GM12878 (cell line): ENCODE measurements around the gene SEMA3C. TPM values are rescaled to one million over a fixed set of nuclear protein-coding genes. Genes with fewer than 3 reads are reported as not detected.

Experiments
- ATAC-seq: fragments of 200-7000 bp; cut with Tn5 transposase; 3 replicates; pipeline ENCODE4 v1.9.1; 2020; ENCODE audit warnings: mild to moderate bottlenecking, moderate library complexity
- Bru-seq: library from RNA; stranded (reverse); fragments of 400-500 nt; gene quantifications from one replicate; lab custom pipeline; 2021; lab: Mats Ljungman, UMichigan
- BruChase-seq, 2 experiments: library from RNA; stranded (reverse); fragments of 400-500 nt; gene quantifications; one replicate each; lab custom pipeline; 2021; lab: Mats Ljungman, UMichigan
- BruUV-seq: library from RNA; stranded (reverse); fragments of 400-500 nt; replicated peaks from 2 replicates; lab custom pipeline; 2021; lab: Mats Ljungman, UMichigan
- CTCF ChIA-PET: fragments of 300-600 bp; sonication (Branson Sonifier 250); formaldehyde crosslinking; extraction: SDS; loops from one replicate; lab custom pipeline; 2021; ENCODE audit warnings: inconsistent platforms; lab: Yijun Ruan, JAX
- POLR2A ChIA-PET: fragments of 350-600 bp; formaldehyde crosslinking; extraction: SDS; loops from one replicate; lab custom pipeline; 2021; ENCODE audit warnings: inconsistent platforms; lab: Charles Lee
- RAD21 ChIA-PET: fragments of 300-600 bp; sonication (Branson Sonifier 250); formaldehyde crosslinking; loops from one replicate; lab custom pipeline; 2023; ENCODE audit warnings: antibody characterized with exemption; ENCODE audit not compliant: unreplicated experiment; lab: Charles Lee
- SMC1A ChIA-PET: fragments of 300-600 bp; sonication (Branson Sonifier 250); formaldehyde crosslinking; loops from one replicate; lab custom pipeline; 2023; ENCODE audit not compliant: unreplicated experiment, uncharacterized antibody; lab: Charles Lee
- DNase-seq: peaks from one replicate; pipeline ENCODE4 v3.0.0-alpha.2; 2011; ENCODE audit warnings: low read depth, low spot score
- FAIRE-seq: peaks from 3 replicates; lab custom pipeline; 2011; peaks lifted over from hg19 to GRCh38; lab: Jason Lieb, UNC
- H2AFZ ChIP-seq: 2 replicates; pipeline ENCODE4 v1.6.0; 2011; ENCODE audit warnings: low read depth, low read length, control low read depth; ENCODE audit not compliant: control insufficient read depth
- H3K27ac ChIP-seq: 2 replicates; pipeline ENCODE4 v1.5.1; 2011; ENCODE audit warnings: control low read depth; ENCODE audit not compliant: control insufficient read depth, insufficient read depth
- H3K27me3 ChIP-seq, 2 experiments: replicated peaks in 1 of 2; 2 replicates each; pipeline versions ENCODE4 v1.6.0 to v1.6.1; 2011; ENCODE audit warnings: low read length in 1 of 2; ENCODE audit not compliant: control insufficient read depth in 2 of 2, insufficient read depth in 2 of 2
- H3K36me3 ChIP-seq, 2 experiments: 2 replicates each; pipeline ENCODE4 v1.5.1; 2011; ENCODE audit warnings: low read length in 1 of 2; ENCODE audit not compliant: control insufficient read depth in 2 of 2, insufficient read depth in 2 of 2
- H3K4me1 ChIP-seq: 2 replicates; pipeline ENCODE4 v1.6.1; 2011; ENCODE audit warnings: mild to moderate bottlenecking, low read length, moderate library complexity, mixed read lengths; ENCODE audit not compliant: control insufficient read depth, insufficient read depth
- H3K4me2 ChIP-seq: 2 replicates; pipeline ENCODE4 v1.6.0; 2011; ENCODE audit warnings: control low read depth; ENCODE audit not compliant: control insufficient read depth, insufficient read depth
- H3K4me3 ChIP-seq: fragments of 200-600 bp; sonication (generic); 2 replicates; pipeline ENCODE4 v1.5.1; 2016
- H3K79me2 ChIP-seq: 2 replicates; pipeline ENCODE4 v1.6.0; 2011; ENCODE audit warnings: low read length; ENCODE audit not compliant: control insufficient read depth, insufficient read depth
- H3K9ac ChIP-seq: 2 replicates; pipeline ENCODE4 v1.8.0; 2011; ENCODE audit warnings: low read length, control low read depth, mixed read lengths; ENCODE audit not compliant: control insufficient read depth, insufficient read depth
- H3K9me3 ChIP-seq: replicated peaks from 3 replicates; pipeline ENCODE4 v1.5.1; 2011; ENCODE audit warnings: mild to moderate bottlenecking, low read length; ENCODE audit not compliant: control insufficient read depth, insufficient read depth
- H4K20me1 ChIP-seq: 2 replicates; pipeline ENCODE4 v1.6.0; 2011; ENCODE audit not compliant: control insufficient read depth, insufficient read depth
- BCL11A ChIP-seq: IDR thresholded peaks from 2 replicates; pipeline ENCODE4 v1.6.1; 2011; ENCODE audit warnings: low read depth, low read length
- E4F1 ChIP-seq: fragments of 450-650 bp; IDR thresholded peaks from 2 replicates; pipeline ENCODE4 v1.6.1; 2018; ENCODE audit warnings: borderline replicate concordance, mild to moderate bottlenecking; ENCODE audit not compliant: partially characterized antibody
- HSF1 ChIP-seq: fragments of 150-350 bp; IDR thresholded peaks from 2 replicates; pipeline ENCODE4 v1.6.1; 2014; ENCODE audit warnings: mild to moderate bottlenecking, low read depth, low read length
- MAX ChIP-seq: IDR thresholded peaks from 2 replicates; pipeline ENCODE4 v1.6.1; 2012; ENCODE audit warnings: low read depth, low read length, improper control_type of control experiment
- MTA3 ChIP-seq: IDR thresholded peaks from 2 replicates; pipeline ENCODE4 v1.6.1; 2012; ENCODE audit warnings: low read length, inconsistent platforms, borderline replicate concordance
- RAD21 ChIP-seq: IDR thresholded peaks from 2 replicates; pipeline ENCODE4 v1.6.1; 2011; ENCODE audit warnings: mild to moderate bottlenecking, low read depth, low read length, moderate library complexity; ENCODE audit not compliant: insufficient read depth
- RELA ChIP-seq: fragments of 450-650 bp; IDR thresholded peaks from 2 replicates; pipeline ENCODE4 v1.8.0; 2014; ENCODE audit warnings: borderline replicate concordance; ENCODE audit not compliant: partially characterized antibody
- SIN3A ChIP-seq: IDR thresholded peaks from 2 replicates; pipeline ENCODE4 v1.6.1; 2012; ENCODE audit warnings: low read depth, low read length, improper control_type of control experiment
- SMARCA5 ChIP-seq: fragments of 450-650 bp; IDR thresholded peaks from 2 replicates; pipeline ENCODE4 v1.6.1; 2017; ENCODE audit warnings: mild to moderate bottlenecking
- SREBF1 ChIP-seq: IDR thresholded peaks from 2 replicates; pipeline ENCODE4 v1.6.1; 2012; ENCODE audit warnings: mild to moderate bottlenecking, low read length
- TARDBP ChIP-seq: IDR thresholded peaks from 2 replicates; pipeline ENCODE4 v1.6.1; 2016; ENCODE audit warnings: borderline replicate concordance
- TCF12 ChIP-seq: IDR thresholded peaks from 2 replicates; pipeline ENCODE4 v1.6.1; 2011; ENCODE audit warnings: low read depth, mild to moderate bottlenecking, low read length
- ZNF274 ChIP-seq: IDR thresholded peaks from one replicate; pipeline ENCODE4 v1.8.0; 2011; ENCODE audit not compliant: insufficient read length, insufficient read depth
- WGBS: methylation state at CpG from one replicate; pipeline ENCODE4 v1.1.6; 2016; ENCODE audit warnings: low lambda C conversion rate; ENCODE audit not compliant: insufficient replicate concordance, insufficient coverage; ENCODE audit errors: missing lambda C conversion rate; 5-methylcytosine and 5-hydroxymethylcytosine counted together
- in situ Hi-C: fragments of 300-500 bp; cut with MboI; formaldehyde crosslinking; loops from 9 replicates; pipeline ENCODE4 v1.14.3; 2018; ENCODE audit warnings: mixed read lengths
- intact Hi-C: fragments of 100-400 bp; cut with micrococcal nuclease; formaldehyde crosslinking; loops from one replicate; pipeline ENCODE4 v1.14.2; 2022; ENCODE audit not compliant: unreplicated experiment
- long read RNA-seq, 2 experiments: library from polyadenylated mRNA; unstranded; transcript quantifications; one replicate each; pipeline ENCODE4 v2.0.0, GENCODE V29; 2019 to 2020
- polyA minus RNA-seq, 3 experiments: library from RNA; depleted of rRNA, polyadenylated mRNA; stranded (reverse); fragments of >200 nt; gene quantifications; 2 replicates each; pipeline ENCODE4 v1.2.3, GENCODE V29; 2011
- polyA plus RNA-seq, 11 experiments: library from polyadenylated mRNA; depleted of rRNA in 4 of 11; unstranded in 6 of 11; stranded (reverse) in 5 of 11; fragments of >200 nt; fragmentation: Nextera tagmentation in 4 of 11; fragmentation: Illumina TruSeq in 1 of 11; extraction: Ambion mirVana in 4 of 11; extraction: Trizol in 1 of 11; gene quantifications; 1 replicate in 1 of 11; 2 replicates in 10 of 11; pipeline versions ENCODE4 v1.2.1 to v1.2.3, GENCODE V29; 2011 to 2016; ENCODE audit warnings: inconsistent platforms in 2 of 11, missing spikeins in 2 of 11, low read depth in 1 of 11
- total RNA-seq, 4 experiments: library from RNA; depleted of rRNA in 3 of 4; stranded (reverse); fragments of >200 nt in 3 of 4; fragmentation: Illumina TruSeq in 1 of 4; extraction: Trizol in 1 of 4; gene quantifications; 2 replicates each; pipeline versions ENCODE4 v1.2.1 to v1.2.3, GENCODE V29; 2013 to 2021
- TF ChIP-seq, protein P1 (sequence below): IDR thresholded peaks from 2 replicates; pipeline ENCODE4 v1.6.1; 2012; ENCODE audit warnings: low read depth, low read length, improper control_type of control experiment

The SEMA3C gene
- total RNA-seq (2013; cell fraction: nucleolus; rRNA removed), result not detected in 2 replicates
- total RNA-seq (2014; rRNA removed), result not detected in 2 replicates
- not detected in 2 replicates for total RNA-seq (2014; rRNA removed; fragmentation: Illumina TruSeq; extraction: Trizol)
- 0.19 and 0.41 TPM in 2 replicates for total RNA-seq (2021)
- polyA plus RNA-seq (2011; ENCODE audit: low read depth), result not detected
- not detected in 2 replicates for polyA plus RNA-seq (2011; rRNA removed)
- not detected in 2 replicates for polyA plus RNA-seq (2011; cell fraction: cytosol; rRNA removed)
- polyA plus RNA-seq (2011; cell fraction: nucleus; rRNA removed), result not detected in 2 replicates
- not detected in 2 replicates for polyA plus RNA-seq (2012)
- polyA plus RNA-seq (2014; fragmentation: Illumina TruSeq; extraction: Trizol), result 0.01 TPM in 1 of 2 replicates, not detected in the other
- polyA plus RNA-seq (2014; fragmentation: Nextera tagmentation; extraction: Ambion mirVana), result not detected
- polyA plus RNA-seq (2014; rRNA removed), result not detected in 2 replicates
- polyA plus RNA-seq (2016; fragmentation: Nextera tagmentation; extraction: Ambion mirVana), result under 1 TPM; 0.06 to 0.15 TPM
- not detected in 2 replicates for polyA minus RNA-seq (2011; rRNA and poly(A)+ RNA removed)
- polyA minus RNA-seq (2011; cell fraction: cytosol; rRNA and poly(A)+ RNA removed), result not detected in 2 replicates
- polyA minus RNA-seq (2011; cell fraction: nucleus; rRNA and poly(A)+ RNA removed), result not detected in 2 replicates
- Bru-seq, nascent RNA, result percentile 16 among the genes with signal in this experiment
- BruChase-seq, experiment 1, labeled RNA remaining after a 6-hour chase, result percentile 22 among the genes with signal in this experiment
- percentile 28 among the genes with signal in this experiment for BruChase-seq, experiment 2, labeled RNA remaining after a 2-hour chase
- long read RNA-seq, experiment 1, result 0 reads
- long read RNA-seq, experiment 2, partial matches to known transcripts, result 0 of 2 reads
- long read RNA-seq, experiment 2, other reads (novel, unspliced or antisense), result 2 of 2 reads

DNA sequence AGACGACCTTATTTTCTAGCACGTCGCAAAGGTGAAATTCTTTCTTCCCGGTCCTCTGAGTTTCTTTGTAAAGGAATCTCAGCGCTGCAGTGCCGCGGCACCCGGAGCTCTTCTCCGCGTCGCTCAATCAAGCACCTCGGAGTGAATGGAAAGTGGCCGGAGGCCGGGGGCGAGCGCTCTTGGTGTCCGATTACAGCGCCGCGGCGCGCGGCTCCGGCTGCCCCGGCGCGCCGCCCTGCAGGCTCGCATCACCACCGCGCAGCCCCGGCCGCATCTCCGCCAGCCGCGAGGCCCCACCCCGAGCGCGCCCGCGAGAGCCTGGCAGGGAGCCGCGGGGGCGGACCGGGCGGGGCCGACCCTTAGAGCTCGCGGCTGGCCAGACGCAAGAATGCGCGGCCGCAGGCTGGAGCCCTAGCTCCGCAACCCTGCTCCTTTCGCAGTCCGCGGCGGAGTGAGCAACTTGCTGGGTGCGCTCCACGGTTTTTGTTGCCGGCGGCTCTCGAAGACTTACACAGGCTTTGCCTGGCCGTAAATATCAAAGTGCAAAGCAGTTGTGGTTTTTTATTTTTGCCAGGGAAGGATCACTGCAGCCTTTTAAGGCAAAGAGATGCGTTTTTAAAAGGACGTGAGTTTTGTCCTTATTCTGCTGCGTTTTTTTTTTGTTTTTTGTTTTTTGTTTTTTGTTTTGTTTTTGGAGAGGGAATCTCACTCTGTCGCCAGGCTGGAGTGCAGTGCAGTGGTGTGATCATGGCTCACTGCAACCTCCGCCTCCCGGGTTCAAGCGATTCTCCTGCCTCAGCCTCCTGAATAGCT, at the start of gene SEMA3C:
TSS of gene SEMA3C (minus strand) at position 143 of the 813 bp plus-strand sequence. CDS start 2,270 bp downstream, outside the sequence.
- H3K36me3 ChIP-seq, result no peaks in the 10 kb centered on the region
- RAD21 ChIA-PET, result interaction anchor here (0.9 kb wide), 1 partner anchor 59 kb away, joined by 3 read pairs; no protein-coding TSS in a partner anchor
- H3K79me2 ChIP-seq, result no peaks in the 10 kb centered on the region
- H2AFZ ChIP-seq, result no peak within 1 kb of the TSS
- DNase-seq (no peak), ATAC-seq (peak; percentile 90), FAIRE-seq (no peak)
- no peak within 1 kb of the TSS for H3K27ac ChIP-seq
- 27% methylated on average over 62 of the region's 71 CpGs for WGBS
- SMC1A ChIA-PET, result no interaction called here
- no peak within 1 kb of the TSS for H3K4me3 ChIP-seq
- peak within 1 kb of the TSS; percentile 73; the same call in 1 of the 2 replicates for H3K4me2 ChIP-seq
- H4K20me1 ChIP-seq, result no peaks in the 10 kb centered on the region
- POLR2A ChIA-PET, result no interaction called here
- no peak within 1 kb of the TSS for H3K9ac ChIP-seq
- in situ Hi-C loops (no loop called here), intact Hi-C loops (no loop called here)
- no peaks in the 10 kb centered on the region for H3K9me3 ChIP-seq
- CTCF ChIA-PET, result interaction anchor here (0.6 kb wide), 1 partner anchor 78 kb away, joined by 3 read pairs; no protein-coding TSS in a partner anchor
- BruUV-seq, result no TSS peak
- H3K4me1 ChIP-seq, result no peaks in the 10 kb centered on the region
- peaks cover 0 to 6% of the 10 kb centered on the region in 2 experiments; a peak in 3 of 4 replicates for H3K27me3 ChIP-seq
- no peak for TF ChIP-seq ZNF274
- TF ChIP-seq TARDBP, result no peak
- TF ChIP-seq RAD21, result no peak
- no peak for TF ChIP-seq SREBF1
- no peak for TF ChIP-seq MTA3
- no peak for TF ChIP-seq MAX
- TF ChIP-seq SMARCA5, result no peak
- TF ChIP-seq E4F1, result no peak
- no peak for TF ChIP-seq TCF12
- TF ChIP-seq SIN3A, result no peak
- TF ChIP-seq, protein P1, sequence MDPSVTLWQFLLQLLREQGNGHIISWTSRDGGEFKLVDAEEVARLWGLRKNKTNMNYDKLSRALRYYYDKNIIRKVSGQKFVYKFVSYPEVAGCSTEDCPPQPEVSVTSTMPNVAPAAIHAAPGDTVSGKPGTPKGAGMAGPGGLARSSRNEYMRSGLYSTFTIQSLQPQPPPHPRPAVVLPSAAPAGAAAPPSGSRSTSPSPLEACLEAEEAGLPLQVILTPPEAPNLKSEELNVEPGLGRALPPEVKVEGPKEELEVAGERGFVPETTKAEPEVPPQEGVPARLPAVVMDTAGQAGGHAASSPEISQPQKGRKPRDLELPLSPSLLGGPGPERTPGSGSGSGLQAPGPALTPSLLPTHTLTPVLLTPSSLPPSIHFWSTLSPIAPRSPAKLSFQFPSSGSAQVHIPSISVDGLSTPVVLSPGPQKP, result no peak
- TF ChIP-seq HSF1, result no peak
- no peak for TF ChIP-seq BCL11A
- no peak for TF ChIP-seq RELA
